HepG2 (cell line): ENCODE measurements around the gene ZNF511. TPM values are rescaled to one million over a fixed set of nuclear protein-coding genes. Genes with fewer than 3 reads are reported as not detected.

Experiments
- ATAC-seq: fragments of 200-7000 bp; cut with Tn5 transposase; 3 replicates; pipeline ENCODE4 v1.9.1; 2020; ENCODE audit warnings: mild to moderate bottlenecking, moderate library complexity
- BruUV-seq: library from RNA; stranded (reverse); fragments of 400-500 nt; replicated peaks from 2 replicates; lab custom pipeline; 2021; lab: Mats Ljungman, UMichigan
- CTCF ChIA-PET: fragments of 300-600 bp; formaldehyde crosslinking; extraction: SDS; loops from one replicate; lab custom pipeline; 2021; ENCODE audit warnings: low total read pairs, inconsistent platforms, low intra/inter-chr PET ratio; lab: Yijun Ruan, JAX
- POLR2A ChIA-PET: fragments of 350-600 bp; sonication (Branson Sonifier 250); formaldehyde crosslinking; loops from one replicate; lab custom pipeline; 2020; ENCODE audit warnings: antibody characterized with exemption, inconsistent platforms; lab: Yijun Ruan, JAX
- DNase-seq: peaks from one replicate; pipeline ENCODE4 v3.0.0-alpha.2; 2015; ENCODE audit warnings: low spot score
- FAIRE-seq: peaks from 3 replicates; lab custom pipeline; 2011; peaks lifted over from hg19 to GRCh38; lab: Jason Lieb, UNC
- H2AFZ ChIP-seq: one replicate; pipeline ENCODE4 v1.6.1; 2011; ENCODE audit warnings: low read length, inconsistent platforms
- H3K27ac ChIP-seq: fragments of 300-600 bp; 3 replicates; pipeline ENCODE4 v1.8.0; 2011; ENCODE audit warnings: mixed run types, mild to moderate bottlenecking, mixed read lengths, low read length, inconsistent platforms; ENCODE audit not compliant: insufficient read depth; ENCODE audit errors: extremely low read length
- H3K27me3 ChIP-seq, 2 experiments: fragments of 200-600 bp in 1 of 2; 2 replicates in 1 of 2; 3 replicates in 1 of 2; pipeline versions ENCODE4 v1.6.0 to v1.8.0; 2011; ENCODE audit warnings: low read length in 2 of 2, mild to moderate bottlenecking in 2 of 2, moderate library complexity in 2 of 2, inconsistent platforms in 1 of 2; ENCODE audit not compliant: insufficient read depth in 2 of 2, control insufficient read depth in 1 of 2
- H3K36me3 ChIP-seq, 2 experiments: fragments of 200-600 bp in 1 of 2; replicated peaks in 1 of 2; 2 replicates in 1 of 2; 3 replicates in 1 of 2; pipeline versions ENCODE4 v1.5.1 to v1.8.0; 2011; ENCODE audit warnings: low read length in 2 of 2, inconsistent platforms in 1 of 2; ENCODE audit not compliant: insufficient read depth in 2 of 2, control insufficient read depth in 1 of 2
- H3K4me1 ChIP-seq: 2 replicates; pipeline ENCODE4 v1.5.1; 2012; ENCODE audit warnings: low read length, inconsistent platforms; ENCODE audit not compliant: insufficient read depth
- H3K4me2 ChIP-seq: 2 replicates; pipeline ENCODE4 v1.6.0; 2011; ENCODE audit warnings: low read depth, low read length, inconsistent platforms
- H3K4me3 ChIP-seq, 3 experiments: fragments of 200-600 bp in 1 of 3; sonication (generic), shearing (Covaris generic) in 1 of 3; replicated peaks in 1 of 3; 2 replicates each; pipeline ENCODE4 v1.5.1; 2011 to 2016; ENCODE audit warnings: low read length in 3 of 3, inconsistent platforms in 2 of 3, low read depth in 2 of 3, mild to moderate bottlenecking in 2 of 3, control low read depth in 1 of 3, mixed read lengths in 1 of 3; ENCODE audit not compliant: insufficient read depth in 1 of 3
- H3K79me2 ChIP-seq: one replicate; pipeline ENCODE4 v1.6.1; 2011; ENCODE audit warnings: low read length, inconsistent platforms; ENCODE audit not compliant: insufficient read depth
- H3K9ac ChIP-seq: 2 replicates; pipeline ENCODE4 v1.6.0; 2011; ENCODE audit warnings: mild to moderate bottlenecking, low read depth, low read length, inconsistent platforms; ENCODE audit not compliant: insufficient read depth
- H3K9me3 ChIP-seq: 2 replicates; pipeline ENCODE4 v1.5.1; 2012; ENCODE audit warnings: mild to moderate bottlenecking, low read length
- H4K20me1 ChIP-seq: 2 replicates; pipeline ENCODE4 v1.6.0; 2011; ENCODE audit warnings: inconsistent platforms, mild to moderate bottlenecking, low read length, moderate library complexity; ENCODE audit not compliant: insufficient read depth
- AGO2 ChIP-seq: fragments of 200-400 bp; formaldehyde crosslinking; optimal IDR thresholded peaks from 2 replicates; pipeline ENCODE3; 2017; ENCODE audit warnings: mild to moderate bottlenecking, low read depth, low read length, moderate library complexity
- FOXC1 ChIP-seq: sonication (generic); formaldehyde crosslinking; IDR thresholded peaks from 2 replicates; pipeline ENCODE4 v1.8.0; 2022; ENCODE audit warnings: mild to moderate bottlenecking, missing genetic modification reagents, borderline replicate concordance
- KAT7 ChIP-seq: IDR thresholded peaks from 2 replicates; pipeline ENCODE4 v1.6.1; 2018; ENCODE audit warnings: borderline replicate concordance, missing compliant biosample characterization
- KDM2A ChIP-seq: sonication (generic); formaldehyde crosslinking; IDR thresholded peaks from 2 replicates; pipeline ENCODE4 v1.4.0; 2020; ENCODE audit warnings: low read depth, missing genetic modification reagents, borderline replicate concordance
- KLF11 ChIP-seq: IDR thresholded peaks from 2 replicates; pipeline ENCODE4 v1.6.1; 2016; ENCODE audit warnings: missing compliant biosample characterization
- MIER3 ChIP-seq: IDR thresholded peaks from 2 replicates; pipeline ENCODE4 v1.6.1; 2016; ENCODE audit warnings: missing compliant biosample characterization, borderline replicate concordance
- PHF20 ChIP-seq: sonication (generic); formaldehyde crosslinking; IDR thresholded peaks from 2 replicates; pipeline ENCODE4 v1.5.0; 2020; ENCODE audit warnings: mild to moderate bottlenecking, missing genetic modification reagents
- RAD51 ChIP-seq: fragments of 450-650 bp; IDR thresholded peaks from 2 replicates; pipeline ENCODE4 v1.6.1; 2016; ENCODE audit warnings: borderline replicate concordance
- RELA ChIP-seq: sonication (generic); formaldehyde crosslinking; IDR thresholded peaks from 2 replicates; pipeline ENCODE4 v1.4.0; 2020; ENCODE audit warnings: missing genetic modification reagents
- SOX5 ChIP-seq: IDR thresholded peaks from 2 replicates; pipeline ENCODE4 v1.6.1; 2016; ENCODE audit warnings: borderline replicate concordance
- ZFP37 ChIP-seq: sonication (generic); formaldehyde crosslinking; IDR thresholded peaks from 2 replicates; pipeline ENCODE4 v1.4.0; 2020; ENCODE audit warnings: missing genetic modification reagents, borderline replicate concordance
- ZNF296 ChIP-seq: sonication (generic); formaldehyde crosslinking; conservative IDR thresholded peaks from 2 replicates; pipeline ENCODE4 v1.5.0; 2020; ENCODE audit warnings: mild to moderate bottlenecking, missing genetic modification reagents
- ZNF30 ChIP-seq: sonication (generic); formaldehyde crosslinking; IDR thresholded peaks from 2 replicates; pipeline ENCODE4 v1.5.0; 2020; ENCODE audit warnings: mild to moderate bottlenecking, missing genetic modification reagents
- ZNF333 ChIP-seq: sonication (generic); formaldehyde crosslinking; IDR thresholded peaks from 2 replicates; pipeline ENCODE4 v1.4.0; 2020; ENCODE audit warnings: mild to moderate bottlenecking, missing genetic modification reagents, borderline replicate concordance
- ZNF543 ChIP-seq: sonication (generic); formaldehyde crosslinking; IDR thresholded peaks from 2 replicates; pipeline ENCODE4 v1.4.0; 2020; ENCODE audit warnings: mild to moderate bottlenecking, missing genetic modification reagents
- ZXDC ChIP-seq: sonication (generic); formaldehyde crosslinking; IDR thresholded peaks from 2 replicates; pipeline ENCODE4 v1.5.0; 2020; ENCODE audit warnings: mild to moderate bottlenecking, missing genetic modification reagents
- WGBS: methylation state at CpG from one replicate; pipeline ENCODE4 v1.1.6; 2017; ENCODE audit warnings: low lambda C conversion rate; 5-methylcytosine and 5-hydroxymethylcytosine counted together
- in situ Hi-C: cut with HindIII; loops from 2 replicates; pipeline ENCODE4 v1.10.0; 2017; ENCODE audit warnings: low pct_unique_long_range_greater_than_20kb; ENCODE audit not compliant: extremely low pct_ligation_motif_present
- intact Hi-C: fragments of 100-400 bp; cut with micrococcal nuclease; formaldehyde crosslinking; loops from one replicate; pipeline ENCODE4 v1.10.0; 2022; ENCODE audit not compliant: unreplicated experiment
- polyA plus RNA-seq, 8 experiments: library from polyadenylated mRNA; depleted of rRNA in 3 of 8; stranded (reverse) in 7 of 8; unstranded in 1 of 8; fragments of >200 nt; fragmentation: Illumina TruSeq in 4 of 8; extraction: Trizol in 4 of 8; gene quantifications; 2 replicates each; pipeline versions ENCODE4 v1.2.1 to v1.2.3, GENCODE V29; 2011 to 2016; ENCODE audit warnings: low read depth in 4 of 8, missing spikeins in 1 of 8, mixed read lengths in 1 of 8; ENCODE audit not compliant: insufficient read depth in 1 of 8
- total RNA-seq, 5 experiments: library from RNA; depleted of rRNA; stranded (reverse); fragments of >200 nt; fragmentation: Illumina TruSeq; extraction: Trizol; gene quantifications; 2 replicates each; pipeline ENCODE4 v1.2.3, GENCODE V29; 2016; ENCODE audit warnings: low read depth in 1 of 5

ZNF511 gene
- total and polyA plus RNA-seq, 2 of the 13 experiments (the other 11 are each of a cell fraction or from before 2014, with no cell fraction given) = 35.6 to 66.4 TPM

DNA sequence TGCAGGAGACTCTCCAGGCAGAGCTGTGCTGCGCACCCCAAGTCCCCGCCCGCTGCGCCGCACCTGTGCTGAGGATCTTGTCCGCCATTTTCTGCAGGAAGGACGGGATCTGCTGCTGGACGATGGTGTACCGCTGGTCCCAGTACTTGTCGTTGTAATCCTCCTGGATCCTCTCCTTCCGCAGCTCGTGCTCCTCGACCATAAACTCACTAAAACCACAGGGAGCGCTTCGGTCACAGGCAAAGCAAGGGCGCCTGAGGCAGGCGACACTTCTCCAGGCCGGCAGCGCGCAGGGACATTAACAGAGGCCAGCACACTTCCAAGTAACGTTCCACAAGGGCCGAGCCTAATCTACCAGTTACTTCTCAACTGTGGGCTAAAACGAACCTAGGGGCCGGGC is 19.0 kb upstream of the ZNF511 start:
- no peaks in the 10 kb centered on the region for H3K4me1 ChIP-seq
- H3K36me3 ChIP-seq = peaks cover 17 to 63% of the 10 kb centered on the region in 2 experiments; a peak in 4 of 5 replicates
- no TSS peak for BruUV-seq
- no peak overlapping the region for H3K27ac ChIP-seq
- no peak for DNase-seq
- H4K20me1 ChIP-seq = no peaks in the 10 kb centered on the region
- ATAC-seq = no peak
- ChIA-PET CTCF (no interaction called here), POLR2A (no interaction called here)
- H3K4me3 ChIP-seq = no peak overlapping the region
- no peaks in the 10 kb centered on the region for H3K9me3 ChIP-seq
- intact Hi-C loops = no loop called here
- in situ Hi-C loops = no loop called here
- no peaks in the 10 kb centered on the region for H3K27me3 ChIP-seq
- no peak for FAIRE-seq
- H2AFZ ChIP-seq = no peak overlapping the region
- WGBS = 97% methylated on average over 22 of the region's 24 CpGs
- H3K79me2 ChIP-seq = no peaks in the 10 kb centered on the region
- H3K4me2 ChIP-seq = no peak overlapping the region
- no peak overlapping the region for H3K9ac ChIP-seq
- TF ChIP-seq RAD51 (no peak), MIER3 (CRISPR knock-in tag) (no peak), AGO2 (peak; percentile 48), PHF20 (no peak)

DNA sequence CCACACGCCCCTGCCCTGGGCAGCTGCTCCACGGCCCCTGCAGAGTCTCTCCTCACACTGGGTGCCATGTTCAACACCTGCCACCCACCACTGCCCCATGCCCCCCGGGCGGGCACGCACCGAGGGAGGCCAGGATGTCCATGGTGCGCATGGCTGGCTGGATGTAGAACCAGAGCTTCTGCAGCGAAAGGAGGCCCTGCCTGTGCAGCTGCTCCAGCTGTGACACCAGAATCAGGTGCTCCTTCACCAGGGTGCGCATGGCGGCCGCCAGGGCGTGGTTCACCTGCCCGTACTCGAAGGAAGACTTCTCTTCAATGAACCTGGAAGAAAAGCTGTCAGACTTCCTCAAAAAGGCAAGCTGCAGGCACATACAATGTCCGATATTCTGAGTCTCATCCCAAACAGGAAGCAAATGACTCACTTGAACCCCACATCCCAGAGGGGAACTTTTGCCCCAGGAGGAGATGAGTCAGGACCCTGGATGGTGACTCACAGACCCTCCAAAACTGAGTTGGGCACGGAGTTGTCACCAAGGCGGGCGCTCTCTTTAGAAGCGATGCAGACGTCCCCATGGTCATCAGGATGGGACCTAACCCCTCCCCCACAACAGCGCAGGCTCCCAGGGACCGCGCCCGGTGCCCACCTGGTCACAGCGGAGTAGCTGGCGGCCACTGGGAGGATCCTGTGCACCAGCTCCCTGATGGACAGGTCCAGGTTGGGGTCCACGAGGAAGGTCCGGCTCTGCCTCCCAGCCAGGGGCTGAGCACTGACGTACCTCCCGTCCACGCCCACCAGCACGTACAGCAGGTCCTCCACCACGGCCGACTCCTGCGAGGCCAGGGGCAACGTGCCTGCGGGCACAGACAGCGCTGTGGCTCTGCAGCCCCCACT is 15.6 kb upstream of the ZNF511 start:
- Histone ChIP-seq H3K27ac (no peak overlapping the region), H3K36me3 (peaks cover 32 to 62% of the 10 kb centered on the region in 2 experiments), H3K4me1 (no peaks in the 10 kb centered on the region), H2AFZ (no peak overlapping the region), H4K20me1 (no peaks in the 10 kb centered on the region), H3K4me2 (no peak overlapping the region), H3K4me3 (no peak overlapping the region), H3K27me3 (no peaks in the 10 kb centered on the region), H3K79me2 (no peaks in the 10 kb centered on the region), H3K9me3 (no peaks in the 10 kb centered on the region), H3K9ac (no peak overlapping the region)
- no peak; the same call in 2 of the 3 replicates for ATAC-seq
- 99% methylated on average over 18 of the region's 38 CpGs for WGBS
- BruUV-seq = no TSS peak
- intact Hi-C loops (no loop called here), in situ Hi-C loops (no loop called here)
- POLR2A ChIA-PET = no interaction called here
- FAIRE-seq = no peak
- DNase-seq = no peak
- CTCF ChIA-PET = no interaction called here
- TF ChIP-seq KLF11 (CRISPR knock-in tag) (no peak), FOXC1 (CRISPR knock-in tag) (no peak), ZNF543 (CRISPR knock-in tag) (no peak), KDM2A (CRISPR knock-in tag) (no peak), ZNF30 (CRISPR knock-in tag) (no peak), KAT7 (CRISPR knock-in tag) (no peak), RELA (CRISPR knock-in tag) (no peak), ZNF333 (CRISPR knock-in tag) (no peak), ZFP37 (CRISPR knock-in tag) (no peak), ZXDC (CRISPR knock-in tag) (no peak), SOX5 (CRISPR knock-in tag) (no peak), ZNF296 (no peak)
